ENCODE measurements around the gene CCL26.
"Not testable (repeated sequence)": the region's sequence is repeated elsewhere in the genome, so short reads cannot be mapped to it uniquely, and the experiment has no call there.

DNA sequence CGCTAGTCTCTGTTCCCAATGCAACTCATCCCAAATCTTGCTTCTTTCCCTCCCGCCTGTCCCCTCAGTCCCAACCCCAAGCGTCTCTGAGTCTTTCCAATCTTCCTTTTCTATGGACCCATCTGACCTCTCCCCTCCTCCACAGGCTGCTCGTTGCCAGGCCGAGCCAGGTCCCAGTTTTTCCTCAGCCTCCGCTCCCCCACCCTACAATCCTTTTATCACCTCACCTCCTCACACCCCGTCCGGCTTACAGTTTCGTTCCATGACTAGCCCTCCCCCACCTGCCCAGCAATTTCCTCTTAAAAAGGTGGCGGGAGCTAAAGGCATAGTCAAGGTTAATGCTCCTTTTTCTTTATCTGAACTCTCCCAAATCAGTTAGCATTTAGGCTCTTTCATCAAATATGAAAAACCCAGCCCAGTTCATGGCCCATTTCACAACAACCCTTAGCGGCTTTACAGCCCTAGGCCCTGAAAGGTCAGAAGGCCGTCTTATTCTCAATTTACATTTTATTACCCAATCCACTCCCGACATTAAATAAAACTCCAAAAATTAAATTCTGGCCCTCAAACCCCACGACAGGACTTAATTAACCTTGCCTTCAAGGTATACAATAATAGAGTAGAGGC, 8.7 kb upstream of the CCL26 start:
- TF ChIP-seq, protein P1, sequence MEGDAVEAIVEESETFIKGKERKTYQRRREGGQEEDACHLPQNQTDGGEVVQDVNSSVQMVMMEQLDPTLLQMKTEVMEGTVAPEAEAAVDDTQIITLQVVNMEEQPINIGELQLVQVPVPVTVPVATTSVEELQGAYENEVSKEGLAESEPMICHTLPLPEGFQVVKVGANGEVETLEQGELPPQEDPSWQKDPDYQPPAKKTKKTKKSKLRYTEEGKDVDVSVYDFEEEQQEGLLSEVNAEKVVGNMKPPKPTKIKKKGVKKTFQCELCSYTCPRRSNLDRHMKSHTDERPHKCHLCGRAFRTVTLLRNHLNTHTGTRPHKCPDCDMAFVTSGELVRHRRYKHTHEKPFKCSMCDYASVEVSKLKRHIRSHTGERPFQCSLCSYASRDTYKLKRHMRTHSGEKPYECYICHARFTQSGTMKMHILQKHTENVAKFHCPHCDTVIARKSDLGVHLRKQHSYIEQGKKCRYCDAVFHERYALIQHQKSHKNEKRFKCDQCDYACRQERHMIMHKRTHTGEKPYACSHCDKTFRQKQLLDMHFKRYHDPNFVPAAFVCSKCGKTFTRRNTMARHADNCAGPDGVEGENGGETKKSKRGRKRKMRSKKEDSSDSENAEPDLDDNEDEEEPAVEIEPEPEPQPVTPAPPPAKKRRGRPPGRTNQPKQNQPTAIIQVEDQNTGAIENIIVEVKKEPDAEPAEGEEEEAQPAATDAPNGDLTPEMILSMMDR (conservative IDR thresholded peaks at IDR 0.05; ENCODE audit: low read depth, low read length) = not testable (repeated sequence)
- TF ChIP-seq EZH2 (IDR thresholded peaks at IDR 0.05; ENCODE audit: borderline replicate concordance, low read depth, low read length, poor library complexity, severe bottlenecking) = not testable (repeated sequence)
